H9 (cell line): ENCODE results near the gene DIS3L2. TPM values are rescaled to one million over a fixed set of nuclear protein-coding genes. Genes with fewer than 3 reads are reported as not detected.
"Not testable (repeated sequence)": the region's sequence is repeated elsewhere in the genome, so short reads cannot be mapped to it uniquely, and the experiment has no call there.

Source experiments
- DNase-seq: peaks from one replicate; pipeline ENCODE4 v3.0.0-alpha.2; 2017
- H2AFZ ChIP-seq: one replicate; pipeline ENCODE4 v1.6.1; 2013; ENCODE audit warnings: mild to moderate bottlenecking, low read length, control low read depth, moderate library complexity
- H2AK5ac ChIP-seq: 2 replicates; pipeline ENCODE4 v1.6.1; 2013; ENCODE audit warnings: low read length, control low read depth, mixed read lengths; ENCODE audit not compliant: insufficient read length
- H2BK120ac ChIP-seq: one replicate; pipeline ENCODE4 v1.6.1; 2013; ENCODE audit warnings: low read depth, mild to moderate bottlenecking, low read length, control low read depth, inconsistent platforms; ENCODE audit not compliant: poor library complexity, severe bottlenecking
- H2BK12ac ChIP-seq: 2 replicates; pipeline ENCODE4 v1.6.1; 2013; ENCODE audit warnings: low read length, control low read depth, mixed read lengths, low read depth; ENCODE audit not compliant: insufficient read length
- H2BK15ac ChIP-seq: 2 replicates; pipeline ENCODE4 v1.6.1; 2013; ENCODE audit warnings: low read depth, low read length, control low read depth
- H2BK20ac ChIP-seq: one replicate; pipeline ENCODE4 v1.6.1; 2013; ENCODE audit warnings: low read depth, mild to moderate bottlenecking, low read length, control low read depth, inconsistent platforms; ENCODE audit not compliant: poor library complexity, severe bottlenecking
- H2BK5ac ChIP-seq: 2 replicates; pipeline ENCODE4 v1.6.1; 2013; ENCODE audit warnings: low read length, control low read depth, mixed read lengths; ENCODE audit not compliant: insufficient read length
- H3K14ac ChIP-seq: 2 replicates; pipeline ENCODE4 v1.6.1; 2013; ENCODE audit warnings: low read length, control low read depth; ENCODE audit not compliant: insufficient read depth
- H3K18ac ChIP-seq: 2 replicates; pipeline ENCODE4 v1.6.1; 2013; ENCODE audit warnings: low read depth, mild to moderate bottlenecking, mixed read lengths, low read length, control low read depth; ENCODE audit not compliant: insufficient read length
- H3K23ac ChIP-seq: 2 replicates; pipeline ENCODE4 v1.6.1; 2013; ENCODE audit warnings: low read length, control low read depth, mixed read lengths, low read depth; ENCODE audit not compliant: insufficient read length
- H3K23me2 ChIP-seq: 2 replicates; pipeline ENCODE4 v1.6.1; 2013; ENCODE audit warnings: low read depth, mild to moderate bottlenecking, mixed read lengths, low read length, control low read depth; ENCODE audit not compliant: insufficient read length, poor library complexity, severe bottlenecking
- H3K27ac ChIP-seq: 2 replicates; pipeline ENCODE4 v1.5.1; 2013; ENCODE audit warnings: low read length, control low read depth, mixed read lengths, low read depth; ENCODE audit not compliant: insufficient read length
- H3K27me3 ChIP-seq: 2 replicates; pipeline ENCODE4 v1.6.1; 2013; ENCODE audit warnings: low read length, control low read depth, inconsistent platforms; ENCODE audit not compliant: insufficient read depth
- H3K4ac ChIP-seq: 2 replicates; pipeline ENCODE4 v1.6.1; 2013; ENCODE audit warnings: low read depth, mild to moderate bottlenecking, control low read depth, inconsistent platforms, low read length, moderate library complexity
- H3K4me1 ChIP-seq: 2 replicates; pipeline ENCODE4 v1.6.1; 2013; ENCODE audit warnings: low read length, control low read depth, inconsistent platforms; ENCODE audit not compliant: insufficient read depth
- H3K4me2 ChIP-seq: 2 replicates; pipeline ENCODE4 v1.6.1; 2013; ENCODE audit warnings: low read length, control low read depth, mixed read lengths; ENCODE audit not compliant: insufficient read length, insufficient read depth
- H3K56ac ChIP-seq: 2 replicates; pipeline ENCODE4 v1.6.1; 2013; ENCODE audit warnings: low read depth, mild to moderate bottlenecking, mixed read lengths, low read length, control low read depth; ENCODE audit not compliant: insufficient read length
- H3K79me1 ChIP-seq: 2 replicates; pipeline ENCODE4 v1.6.1; 2013; ENCODE audit warnings: low read depth, mild to moderate bottlenecking, moderate library complexity, low read length, control low read depth, inconsistent platforms; ENCODE audit not compliant: insufficient read depth, poor library complexity, severe bottlenecking
- H3K79me2 ChIP-seq: 2 replicates; pipeline ENCODE4 v1.6.1; 2013; ENCODE audit warnings: low read length, control low read depth, inconsistent platforms; ENCODE audit not compliant: insufficient read depth
- H3K9ac ChIP-seq: 2 replicates; pipeline ENCODE4 v1.6.1; 2013; ENCODE audit warnings: low read length, control low read depth, mixed read lengths; ENCODE audit not compliant: insufficient read length; ENCODE audit errors: extremely low read depth
- H3K9me3 ChIP-seq: one replicate; pipeline ENCODE4 v1.6.1; 2013; ENCODE audit warnings: low read depth, low read length, inconsistent platforms; ENCODE audit not compliant: control insufficient read depth
- H3T11ph ChIP-seq: one replicate; pipeline ENCODE4 v1.6.1; 2013; ENCODE audit warnings: mild to moderate bottlenecking, low read length, control low read depth, inconsistent platforms
- H4K20me1 ChIP-seq: one replicate; pipeline ENCODE4 v1.6.1; 2013; ENCODE audit not compliant: control insufficient read depth, insufficient read length, insufficient read depth
- H4K5ac ChIP-seq: 2 replicates; pipeline ENCODE4 v1.6.1; 2013; ENCODE audit warnings: low read depth, mild to moderate bottlenecking, mixed read lengths, low read length, control low read depth; ENCODE audit not compliant: insufficient read length
- H4K8ac ChIP-seq: replicated peaks from 2 replicates; pipeline ENCODE4 v1.6.1; 2013; ENCODE audit warnings: low read length, control low read depth, mixed read lengths, low read depth; ENCODE audit not compliant: insufficient read length
- H4K91ac ChIP-seq: 2 replicates; pipeline ENCODE4 v1.6.1; 2013; ENCODE audit warnings: low read depth, mild to moderate bottlenecking, moderate library complexity, mixed read lengths, low read length, control low read depth; ENCODE audit not compliant: insufficient read length
- H3K27ac Mint-ChIP-seq, 3 experiments: 2 replicates in 2 of 3; 3 replicates in 1 of 3; pipeline ENCODE4 v1.8.0; 2020 to 2021; ENCODE audit warnings: mixed read lengths in 3 of 3, mild to moderate bottlenecking in 1 of 3, moderate library complexity in 1 of 3
- H3K27me3 Mint-ChIP-seq: 2 replicates; pipeline ENCODE4 v1.8.0; 2021; ENCODE audit warnings: low read depth, mild to moderate bottlenecking, moderate library complexity, mixed read lengths
- H3K36me3 Mint-ChIP-seq, 3 experiments: 2 replicates in 2 of 3; 3 replicates in 1 of 3; pipeline ENCODE4 v1.8.0; 2020 to 2021; ENCODE audit warnings: low read depth in 3 of 3, mixed read lengths in 3 of 3; ENCODE audit not compliant: insufficient read depth in 1 of 3
- H3K4me1 Mint-ChIP-seq, 2 experiments: 2 replicates each; pipeline ENCODE4 v1.8.0; 2020; ENCODE audit warnings: mixed read lengths in 2 of 2
- H3K4me3 Mint-ChIP-seq, 2 experiments: 2 replicates in 1 of 2; 3 replicates in 1 of 2; pipeline ENCODE4 v1.8.0; 2020 to 2021; ENCODE audit warnings: mild to moderate bottlenecking in 2 of 2, mixed read lengths in 2 of 2, moderate library complexity in 1 of 2
- H3K9me3 Mint-ChIP-seq, 2 experiments: 2 replicates in 1 of 2; 3 replicates in 1 of 2; pipeline ENCODE4 v1.8.0; 2020; ENCODE audit warnings: mild to moderate bottlenecking in 2 of 2, mixed read lengths in 2 of 2, moderate library complexity in 1 of 2
- WGBS: extraction: QIAGEN DNeasy Blood & Tissue Kit; methylation state at CpG from one replicate; pipeline ENCODE4 v1.1.7; 2013; ENCODE audit warnings: missing lambda C conversion rate, low lambda C conversion rate, mixed read lengths; ENCODE audit not compliant: insufficient read length; ENCODE audit errors: extremely low coverage; 5-methylcytosine and 5-hydroxymethylcytosine counted together
- total RNA-seq: library from RNA; stranded (reverse); gene quantifications from 2 replicates; pipeline ENCODE4 v1.2.1, GENCODE V29; 2021

Gene DIS3L2
- total RNA-seq, 1 experiment from 2014 or later: 28.1 TPM

DNA sequence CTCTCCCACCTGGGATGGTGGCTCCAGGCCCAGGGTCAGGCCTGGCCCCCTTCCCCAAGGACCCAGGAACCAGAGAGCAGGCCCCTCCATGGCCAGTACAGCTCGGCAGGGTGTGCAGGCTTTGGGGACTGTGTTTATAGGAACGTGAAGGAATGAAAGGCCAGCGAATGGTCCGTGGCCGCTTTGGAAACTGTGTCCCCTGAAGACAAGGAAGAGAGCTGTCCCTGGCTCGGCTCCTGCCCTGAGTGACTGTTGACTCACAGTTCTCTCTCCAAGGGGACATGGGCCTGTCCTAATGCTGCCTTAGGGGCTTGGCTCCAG is 373.3 kb downstream of the DIS3L2 start:
- no CpG with 5 or more reads among the region's 6 CpGs for WGBS

More for the DNA sequence above, 373.3 kb downstream of the DIS3L2 start:
- H2BK5ac ChIP-seq, H3K27ac Mint-ChIP-seq, H3K27ac ChIP-seq, H3K27me3 ChIP-seq, H2BK12ac ChIP-seq, H2BK15ac ChIP-seq, H2AFZ ChIP-seq, H2BK120ac ChIP-seq, H3K4me1 ChIP-seq, DNase-seq, H3K4me2 ChIP-seq, H3K79me1 ChIP-seq, H3K23ac ChIP-seq, H4K91ac ChIP-seq, H3K79me2 ChIP-seq, H3K14ac ChIP-seq, H3K9ac ChIP-seq, H3K18ac ChIP-seq, H3K56ac ChIP-seq, H4K20me1 ChIP-seq, H3T11ph ChIP-seq, H2BK20ac ChIP-seq, H3K36me3 Mint-ChIP-seq, H3K23me2 ChIP-seq, H3K4ac ChIP-seq, H4K8ac ChIP-seq, H3K4me3 Mint-ChIP-seq, H3K4me1 Mint-ChIP-seq, H3K27me3 Mint-ChIP-seq, H2AK5ac ChIP-seq, H3K9me3 ChIP-seq, H3K9me3 Mint-ChIP-seq, H4K5ac ChIP-seq: not testable (repeated sequence)
